Germinal center (tissue), 1 donor: ENCODE measurements around the gene CMIP.

Experiments
- DNase-seq: peaks from one replicate; pipeline ENCODE4 v3.0.0; 2012; ENCODE audit warnings: mixed read lengths, low spot score

The CMIP gene

GRCh38 chr16:81535679-81536360 lies 91.2 kb downstream of the CMIP start:
- no peak for DNase-seq

- no peak for DNase-seq
Observed at GRCh38 chr16:81536648-81537047, 92.0 kb downstream of the CMIP start.

GRCh38 chr16:81537721-81538561 lies 93.3 kb downstream of the CMIP start:
- DNase-seq, result no peak

- DNase-seq, result no peak
Observed at GRCh38 chr16:81539009-81539758, 94.6 kb downstream of the CMIP start.

GRCh38 chr16:81539759-81540472 lies 95.3 kb downstream of the CMIP start:
- no peak for DNase-seq

- no peak for DNase-seq
Observed at GRCh38 chr16:81541314-81541713, 96.7 kb downstream of the CMIP start.

- no peak for DNase-seq
Observed at GRCh38 chr16:81542609-81543570, 98.3 kb downstream of the CMIP start.

GRCh38 chr16:81543571-81543970 lies 99.0 kb downstream of the CMIP start:
- no peak for DNase-seq

GRCh38 chr16:81544261-81544660 lies 99.7 kb downstream of the CMIP start:
- DNase-seq, result no peak

- DNase-seq, result no peak
Observed at GRCh38 chr16:81544700-81545271, 100.2 kb downstream of the CMIP start.

- DNase-seq, result no peak
Observed at GRCh38 chr16:81545470-81546250, 101.1 kb downstream of the CMIP start.

- DNase-seq, result no peak
Observed at GRCh38 chr16:81546781-81547180, 102.2 kb downstream of the CMIP start.

- DNase-seq, result no peak
Observed at GRCh38 chr16:81547194-81547938, 102.8 kb downstream of the CMIP start.

GRCh38 chr16:81547939-81548216 lies 103.3 kb downstream of the CMIP start:
- no peak for DNase-seq

GRCh38 chr16:81548551-81548875 lies 103.9 kb downstream of the CMIP start:
- no peak for DNase-seq

- DNase-seq, result no peak
Observed at GRCh38 chr16:81548876-81549546, 104.4 kb downstream of the CMIP start.

GRCh38 chr16:81549547-81550431 lies 105.2 kb downstream of the CMIP start:
- no peak for DNase-seq

GRCh38 chr16:81550432-81550808 lies 105.8 kb downstream of the CMIP start:
- no peak for DNase-seq
